GM12874 (cell line): ENCODE measurements around the gene SMPD3.

Experiments used
- TF ChIP-seq, protein P1 (sequence below): IDR thresholded peaks from 2 replicates; pipeline ENCODE4 v1.5.1; 2011; ENCODE audit warnings: low read depth, mild to moderate bottlenecking, control low read depth, low read length, moderate library complexity; ENCODE audit not compliant: insufficient read depth

SMPD3 gene

GRCh38 chr16:68383858-68384257 lies 64.5 kb downstream of the SMPD3 start:
- TF ChIP-seq, protein P1, sequence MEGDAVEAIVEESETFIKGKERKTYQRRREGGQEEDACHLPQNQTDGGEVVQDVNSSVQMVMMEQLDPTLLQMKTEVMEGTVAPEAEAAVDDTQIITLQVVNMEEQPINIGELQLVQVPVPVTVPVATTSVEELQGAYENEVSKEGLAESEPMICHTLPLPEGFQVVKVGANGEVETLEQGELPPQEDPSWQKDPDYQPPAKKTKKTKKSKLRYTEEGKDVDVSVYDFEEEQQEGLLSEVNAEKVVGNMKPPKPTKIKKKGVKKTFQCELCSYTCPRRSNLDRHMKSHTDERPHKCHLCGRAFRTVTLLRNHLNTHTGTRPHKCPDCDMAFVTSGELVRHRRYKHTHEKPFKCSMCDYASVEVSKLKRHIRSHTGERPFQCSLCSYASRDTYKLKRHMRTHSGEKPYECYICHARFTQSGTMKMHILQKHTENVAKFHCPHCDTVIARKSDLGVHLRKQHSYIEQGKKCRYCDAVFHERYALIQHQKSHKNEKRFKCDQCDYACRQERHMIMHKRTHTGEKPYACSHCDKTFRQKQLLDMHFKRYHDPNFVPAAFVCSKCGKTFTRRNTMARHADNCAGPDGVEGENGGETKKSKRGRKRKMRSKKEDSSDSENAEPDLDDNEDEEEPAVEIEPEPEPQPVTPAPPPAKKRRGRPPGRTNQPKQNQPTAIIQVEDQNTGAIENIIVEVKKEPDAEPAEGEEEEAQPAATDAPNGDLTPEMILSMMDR, result no peak

- TF ChIP-seq, protein P1, result peak; percentile 70
Measured at GRCh38 chr16:68382296-68382718, 66.0 kb downstream of the SMPD3 start.

GRCh38 chr16:68381363-68381724 lies 67.0 kb downstream of the SMPD3 start:
- TF ChIP-seq, protein P1, result no peak

DNA sequence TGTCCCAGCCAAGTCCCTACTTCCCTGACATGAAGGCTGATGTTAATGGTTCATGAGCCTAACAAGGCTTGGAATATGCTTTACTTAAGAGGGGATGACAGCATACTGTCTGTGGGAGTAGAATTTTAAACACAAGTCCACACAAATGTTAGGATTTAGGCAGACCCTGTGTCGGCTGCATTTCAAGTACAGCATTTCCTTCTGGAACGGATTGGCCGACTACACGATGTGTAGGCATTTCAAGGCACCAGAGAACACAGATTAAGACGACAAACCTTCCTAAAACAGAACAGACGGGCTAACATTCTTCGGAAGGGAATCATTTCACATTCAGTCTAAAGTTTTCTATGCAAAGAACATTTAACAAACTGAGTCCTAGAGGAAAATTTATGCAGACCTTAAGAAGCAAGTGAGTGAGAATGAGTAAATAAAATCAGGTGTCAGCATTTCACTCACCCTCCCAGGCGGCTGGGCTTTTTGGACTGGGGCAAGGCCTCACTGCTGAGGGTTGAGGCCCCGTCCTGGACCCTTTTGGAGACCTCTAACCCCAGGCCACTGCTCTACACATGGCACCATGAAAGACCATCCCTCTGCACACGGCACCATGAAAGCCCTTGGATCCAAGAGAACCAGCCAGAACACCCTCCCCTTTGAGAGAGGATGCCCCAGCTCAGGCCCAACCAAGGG lies 67.5 kb downstream of the SMPD3 start:
- TF ChIP-seq, protein P1, result no peak

DNA sequence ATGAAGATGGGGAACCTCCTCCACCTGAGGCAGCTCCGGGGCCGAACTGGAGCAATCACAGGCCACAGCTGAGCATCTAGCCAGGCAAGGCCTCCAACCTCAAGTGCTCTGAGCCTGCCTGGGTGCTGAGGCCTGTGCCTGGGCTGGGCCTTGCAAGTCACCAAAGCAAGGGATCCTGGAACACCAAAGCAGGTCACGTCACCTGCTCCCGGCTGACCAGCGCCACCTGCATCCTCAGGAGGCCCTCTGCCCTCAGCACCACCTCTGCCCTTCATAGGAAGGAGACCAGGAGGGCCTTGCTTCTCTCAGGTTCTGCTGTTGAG lies 68.0 kb downstream of the SMPD3 start:
- TF ChIP-seq, protein P1, result no peak

DNA sequence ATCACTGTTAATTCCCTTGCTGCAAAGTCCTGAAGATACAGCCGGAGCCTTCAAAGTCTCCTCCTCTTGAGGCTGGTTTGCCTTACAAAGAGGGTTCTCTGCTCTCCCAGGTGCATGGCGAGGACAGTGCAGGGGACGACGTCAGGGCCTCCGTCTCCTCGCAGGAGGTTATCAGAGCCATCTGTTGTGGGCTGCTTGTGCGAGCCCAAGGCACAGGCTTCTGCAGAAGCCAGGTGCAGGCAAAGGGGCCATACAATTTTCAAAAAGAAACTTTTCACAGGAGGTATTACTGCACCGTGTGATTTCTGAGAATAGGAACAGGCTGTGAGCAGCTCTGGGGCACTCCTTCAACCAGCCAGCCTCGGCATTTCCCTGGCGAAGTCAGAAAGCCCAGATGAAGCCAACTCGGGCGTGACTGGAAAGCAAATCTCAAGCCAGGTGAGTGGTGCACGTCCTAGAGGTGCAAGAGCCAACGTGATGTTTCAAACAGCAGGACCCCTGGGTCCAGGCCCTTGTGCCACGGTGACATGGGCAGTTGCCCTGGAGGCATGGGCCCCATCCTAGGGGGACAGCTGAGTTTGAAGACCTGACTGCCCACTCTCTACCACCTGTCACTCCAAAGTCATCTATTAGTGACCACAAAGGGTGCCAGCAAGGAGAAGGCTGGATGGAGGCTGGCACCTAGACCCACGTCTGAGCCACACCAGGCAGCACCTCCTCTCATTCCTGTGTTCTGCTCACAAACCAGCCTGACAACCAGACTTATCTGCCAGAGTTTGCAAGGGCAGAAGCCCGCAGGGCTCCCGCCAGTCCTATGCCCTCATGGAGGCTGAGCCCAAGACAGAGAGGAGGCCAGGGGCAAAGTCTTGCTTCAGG lies 68.6 kb downstream of the SMPD3 start:
- TF ChIP-seq, protein P1, result no peak

GRCh38 chr16:68378436-68379415 lies 69.6 kb downstream of the SMPD3 start:
- TF ChIP-seq, protein P1, result no peak
